HG03432 (cell line): ENCODE results near the gene DHRS9.
A peak's percentile ranks its signal among the peaks of the same experiment; 100 is the strongest.
"Not testable (repeated sequence)": the region's sequence is repeated elsewhere in the genome, so short reads cannot be mapped to it uniquely, and the experiment has no call there.

Experiments
- ATAC-seq: cut with Tn5 transposase; IDR thresholded peaks from one replicate; pipeline ENCODE4 v1.9.1; 2021; ENCODE audit warnings: mild to moderate bottlenecking, moderate library complexity; ENCODE audit not compliant: unreplicated experiment

Gene DHRS9

DNA sequence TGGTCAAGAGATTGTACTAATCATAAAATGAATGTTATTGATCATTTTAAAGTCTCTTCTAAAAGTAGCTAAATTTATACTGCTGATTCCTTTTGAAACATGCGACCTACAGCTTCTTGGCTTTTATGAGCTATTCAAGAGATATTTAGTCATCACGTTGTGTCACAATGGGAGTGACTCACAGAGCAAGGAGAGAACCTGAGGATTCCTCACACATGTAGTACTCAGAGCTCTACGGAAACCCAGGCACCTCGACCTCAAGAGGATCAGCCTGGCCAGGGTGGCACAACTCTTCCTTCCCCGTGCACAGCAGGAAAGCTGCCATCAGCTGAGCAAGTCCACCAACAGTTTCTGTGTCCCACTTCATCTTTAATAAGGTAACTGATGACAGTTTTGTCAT is at the start of gene DHRS9:
Gene DHRS9, plus strand, starts transcription at position 223 of the 400 bp plus-strand sequence. CDS start 12,019 bp downstream, outside the sequence.
- ATAC-seq, result no peak

DNA sequence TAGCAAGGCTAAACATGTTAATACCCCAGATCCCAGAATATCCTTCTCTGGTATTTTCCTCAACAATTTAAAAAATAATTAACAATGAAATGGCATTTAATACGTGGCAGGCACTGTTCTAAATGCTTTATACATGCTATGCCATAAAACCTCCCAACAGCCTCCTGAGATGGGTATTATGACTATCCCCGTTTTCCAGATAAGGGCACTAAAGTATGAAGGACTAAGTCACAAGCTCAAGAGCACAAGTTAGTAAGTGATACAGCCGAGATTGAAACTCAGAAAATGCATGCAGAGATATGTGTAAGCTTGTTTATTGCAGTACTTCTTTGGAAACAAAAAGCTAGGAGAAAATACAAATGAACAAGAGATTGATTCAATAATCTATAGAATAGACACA is 46.2 kb upstream of the DHRS9 start:
- no peak for ATAC-seq

DNA sequence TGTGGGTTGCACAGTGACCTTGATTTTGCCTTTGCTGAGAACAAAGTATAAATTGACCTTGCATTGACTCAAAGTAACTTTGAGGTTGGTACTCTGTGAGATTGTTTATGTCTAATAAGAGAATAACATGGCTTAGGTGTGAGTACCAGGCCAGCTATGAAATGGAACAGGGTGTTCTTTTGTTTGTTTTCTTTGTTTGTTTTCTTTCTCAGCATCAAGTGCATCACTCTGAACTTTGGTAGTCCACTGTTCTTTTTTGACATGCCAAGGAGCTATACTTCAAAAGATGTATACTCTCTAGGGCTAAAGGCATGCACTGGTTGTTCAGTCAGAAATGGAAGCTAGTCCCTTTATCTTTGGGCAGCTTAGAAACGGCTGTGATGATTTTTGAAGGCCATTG is 43.3 kb upstream of the DHRS9 start:
- ATAC-seq, result no peak

DNA sequence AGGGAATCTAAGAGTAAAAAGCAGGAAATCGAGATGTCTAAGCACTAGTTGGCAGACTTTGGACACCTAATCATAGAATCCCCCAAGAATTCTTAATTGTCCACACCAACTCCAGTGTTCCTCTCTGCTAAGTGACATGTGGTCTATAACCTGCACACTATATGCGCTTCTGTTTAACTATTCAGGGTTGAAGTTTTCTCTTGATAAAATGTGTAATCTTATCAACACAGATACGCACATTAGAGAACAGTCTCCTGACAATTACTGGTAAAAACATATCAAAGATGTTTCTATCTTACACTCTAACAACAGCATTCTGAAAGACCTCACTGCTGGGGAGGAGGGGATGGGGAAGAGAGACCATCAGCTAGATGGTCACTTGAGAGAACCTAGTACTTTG is 42.1 kb upstream of the DHRS9 start:
- no peak for ATAC-seq

GRCh38 chr2:169029341-169029740 is 40.0 kb upstream of the DHRS9 start:
- ATAC-seq, result no peak

DNA sequence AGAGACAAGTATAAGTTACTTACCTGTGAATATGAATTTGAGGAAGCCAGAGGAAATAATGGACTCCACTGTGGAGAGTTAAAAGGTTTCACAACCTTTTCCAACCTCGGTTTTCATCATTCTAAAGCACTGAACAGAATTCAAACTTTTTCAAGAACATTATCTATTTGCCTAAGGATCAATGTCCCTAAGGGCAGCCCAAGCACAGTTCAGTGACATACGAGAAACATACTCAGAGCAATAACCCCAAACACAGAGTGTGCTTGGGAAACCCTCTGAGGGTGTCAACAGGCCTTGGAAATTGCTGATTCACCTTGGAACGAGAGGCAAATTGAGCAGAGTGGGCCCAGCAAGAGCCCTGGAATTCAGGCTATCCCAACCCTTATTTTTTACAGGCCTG is 38.2 kb upstream of the DHRS9 start, which contains the start of gene ABCB11:
Gene ABCB11, minus strand, starts transcription at position 123 of the 400 bp plus-strand sequence. CDS start 13,199 bp downstream, outside the sequence.
- ATAC-seq, result no peak

DNA sequence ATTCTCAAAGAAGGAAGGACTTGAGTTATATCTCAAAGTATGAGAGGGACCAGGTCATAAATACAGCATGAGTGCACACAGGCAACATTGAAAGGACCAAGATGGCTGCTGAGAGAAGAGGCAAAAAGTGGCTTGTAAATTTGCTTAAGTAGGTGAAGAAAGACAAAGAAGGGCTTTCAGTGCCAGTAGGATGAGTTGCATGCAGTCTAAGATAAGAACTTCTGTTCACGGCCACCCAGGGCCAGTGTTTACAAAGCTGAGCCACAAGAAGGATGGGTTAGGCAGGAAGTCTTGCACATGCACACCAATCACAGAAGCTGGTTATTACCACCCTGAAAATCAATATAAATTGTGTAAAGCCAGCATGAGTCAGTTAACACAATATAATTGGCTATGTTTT is 35.1 kb upstream of the DHRS9 start:
- ATAC-seq, result no peak

- ATAC-seq, result no peak
Observed at GRCh38 chr2:169034984-169035544, 34.3 kb upstream of the DHRS9 start.

- ATAC-seq, result no peak
Observed at GRCh38 chr2:169035887-169036286, 33.5 kb upstream of the DHRS9 start.

GRCh38 chr2:169036736-169037440 is 32.5 kb upstream of the DHRS9 start:
- ATAC-seq, result peak; percentile 67

DNA sequence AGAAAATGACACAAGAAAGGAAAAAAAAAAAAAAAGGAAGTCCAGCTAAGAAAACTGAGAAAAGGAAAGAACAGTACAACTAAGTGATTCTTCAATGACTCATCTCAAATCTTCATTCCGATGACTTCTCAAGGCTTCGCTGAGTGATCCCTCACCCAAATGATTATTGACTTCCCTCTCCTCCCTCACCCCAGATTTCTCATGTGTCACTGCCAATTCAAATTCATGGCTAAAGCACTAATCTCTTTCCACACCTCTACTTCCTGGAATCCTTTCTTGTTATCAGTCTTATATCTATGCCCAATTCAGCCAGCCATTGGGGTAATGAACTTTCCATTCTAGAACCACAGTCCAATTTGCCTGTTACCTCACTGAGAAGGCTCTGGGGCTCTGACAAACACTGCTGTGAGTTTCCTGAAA is 31.0 kb upstream of the DHRS9 start:
- peak; percentile 70 for ATAC-seq

DNA sequence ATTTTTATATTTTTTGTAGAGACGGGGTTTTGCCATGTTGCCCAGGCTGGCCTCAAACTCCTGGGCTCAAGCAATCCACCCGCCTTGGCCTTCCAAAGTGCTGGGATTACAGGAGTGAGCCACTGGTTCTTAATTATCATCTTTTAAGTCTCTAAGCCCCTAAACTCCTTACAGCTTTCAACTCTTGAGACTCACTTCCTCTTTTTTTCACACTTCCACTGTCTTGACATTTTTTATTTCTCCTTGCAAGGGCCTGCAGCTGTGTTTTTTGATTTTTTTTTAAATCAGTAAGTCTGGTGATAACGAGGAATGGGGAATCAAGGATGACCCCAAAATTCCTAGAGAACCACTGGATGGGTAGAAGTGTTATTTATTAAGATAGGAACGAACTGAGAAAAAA is 29.7 kb upstream of the DHRS9 start:
- ATAC-seq, result no peak

- no peak for ATAC-seq
Observed at GRCh38 chr2:169041594-169041993, 27.8 kb upstream of the DHRS9 start.

GRCh38 chr2:169042856-169043255 is 26.5 kb upstream of the DHRS9 start:
- ATAC-seq, result no peak

DNA sequence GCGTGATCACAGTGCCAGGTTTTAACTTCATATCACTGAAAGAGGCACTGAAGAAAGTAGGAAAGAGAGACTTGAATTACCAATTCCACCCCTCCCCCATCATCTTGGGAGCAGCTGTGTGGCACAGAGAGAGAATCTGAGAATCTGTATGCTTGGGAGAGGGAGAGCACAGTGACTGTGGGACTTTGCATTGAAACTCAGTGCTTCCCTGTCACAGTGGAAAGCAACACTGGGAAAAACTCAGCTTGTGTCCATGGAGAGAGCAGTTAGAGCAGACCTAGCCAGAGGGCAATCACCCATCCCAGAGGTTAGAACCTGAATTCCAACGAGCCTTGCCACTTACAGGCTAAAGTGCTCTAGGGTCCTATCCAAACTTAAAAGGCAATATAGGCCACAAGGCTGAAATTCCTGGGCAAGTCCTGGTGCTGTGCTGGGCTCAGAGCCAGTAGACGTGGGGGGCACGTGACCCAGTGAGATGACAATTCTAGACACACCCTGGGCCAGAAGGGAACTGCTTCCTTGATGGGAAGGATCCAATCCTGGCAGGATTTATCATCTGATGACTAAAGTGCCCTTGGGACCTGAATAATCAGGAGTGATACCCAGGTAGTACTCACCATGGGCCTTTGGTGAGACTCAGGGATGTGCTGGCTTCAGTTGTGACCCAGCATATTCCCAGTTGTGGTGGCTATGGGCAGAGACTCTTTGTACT is 22.8 kb upstream of the DHRS9 start:
- no peak for ATAC-seq

DNA sequence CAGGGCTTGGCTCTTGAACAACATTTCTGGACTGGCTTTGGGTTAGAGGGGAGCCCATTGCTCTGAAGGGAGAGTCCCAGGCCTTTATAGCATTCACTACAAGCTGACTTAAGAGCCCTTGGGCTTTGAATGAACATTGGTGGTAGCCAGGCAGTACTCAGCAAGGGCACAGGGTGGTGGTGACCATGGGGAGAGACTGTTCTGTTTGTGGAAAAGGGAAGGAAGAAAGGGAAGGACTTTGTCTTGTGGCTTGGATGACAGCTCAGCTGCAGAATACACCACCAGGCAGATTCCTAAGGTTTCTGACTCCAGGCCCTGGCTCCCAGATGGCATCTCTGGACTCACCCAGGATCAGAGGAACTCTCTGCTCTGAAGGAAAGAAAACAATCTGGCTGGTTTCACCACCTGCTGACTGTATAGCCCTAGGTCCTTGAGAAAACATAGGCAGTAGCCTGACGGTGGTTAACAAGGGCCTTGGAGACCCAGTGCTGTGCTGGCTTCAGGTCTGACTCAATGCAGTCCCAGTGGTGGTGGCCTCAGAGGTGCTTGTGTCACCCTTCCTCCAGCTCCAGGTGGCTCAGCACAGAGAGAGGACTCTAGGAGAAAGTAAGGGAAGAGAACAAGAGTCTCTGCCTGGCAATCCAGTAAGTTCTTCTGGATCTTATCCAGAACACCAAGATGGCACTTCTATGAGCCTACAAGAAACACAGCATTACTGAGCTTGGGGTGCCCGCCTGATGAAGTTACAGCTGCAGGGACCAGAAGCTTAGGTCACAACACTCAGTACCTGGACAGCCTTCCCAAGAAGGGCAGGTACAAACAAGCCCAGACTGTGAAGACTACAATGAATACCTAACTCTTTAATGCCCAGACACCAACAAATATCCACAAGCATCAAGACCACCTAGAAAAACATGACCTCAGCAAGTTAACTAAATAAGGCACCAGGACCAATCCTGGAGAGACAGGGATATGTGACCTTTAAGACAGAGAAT is 21.8 kb upstream of the DHRS9 start:
- ATAC-seq, result no peak

GRCh38 chr2:169049142-169049541 is 20.2 kb upstream of the DHRS9 start:
- no peak for ATAC-seq

DNA sequence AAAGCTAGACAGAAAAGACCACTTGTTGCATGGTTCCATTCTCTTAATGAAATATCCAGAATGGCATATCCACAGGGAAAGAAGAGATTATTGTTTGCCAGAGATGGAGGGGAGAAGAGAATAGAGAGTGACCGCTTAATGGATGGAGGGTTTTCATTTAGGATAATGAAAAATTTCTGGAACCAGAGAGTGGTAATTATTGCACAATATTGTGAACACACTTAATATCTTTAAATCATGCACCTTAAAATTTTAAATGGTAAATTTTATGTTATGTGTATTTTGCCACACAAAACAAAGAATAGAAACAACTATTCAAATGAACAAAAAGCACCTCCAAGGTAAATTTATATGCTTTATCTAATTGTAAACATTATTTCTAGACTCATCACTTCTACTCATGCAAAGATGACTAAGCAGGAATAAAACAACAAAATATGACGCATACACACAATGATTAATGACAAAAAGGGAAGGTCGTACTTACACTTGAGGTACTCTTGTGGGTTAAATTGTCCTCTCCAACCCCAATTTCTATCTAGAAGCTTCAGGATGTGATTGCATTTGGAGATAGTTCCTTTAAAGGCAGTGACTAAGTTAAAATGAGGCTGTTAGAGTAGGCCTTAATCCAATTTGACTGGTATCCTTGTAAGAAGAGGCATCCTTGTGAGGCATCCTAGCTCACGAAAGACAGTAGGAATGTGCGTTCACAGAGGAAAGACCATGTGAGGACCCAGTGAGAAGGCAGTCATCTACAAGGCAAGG is 18.7 kb upstream of the DHRS9 start:
- ATAC-seq, result no peak

GRCh38 chr2:169054575-169054974 is 14.8 kb upstream of the DHRS9 start:
- ATAC-seq, result not testable (repeated sequence)

GRCh38 chr2:169064199-169064598 is 5.2 kb upstream of the DHRS9 start:
- not testable (repeated sequence) for ATAC-seq
